ENCODE results near the gene SOX18.

SOX18 gene

DNA sequence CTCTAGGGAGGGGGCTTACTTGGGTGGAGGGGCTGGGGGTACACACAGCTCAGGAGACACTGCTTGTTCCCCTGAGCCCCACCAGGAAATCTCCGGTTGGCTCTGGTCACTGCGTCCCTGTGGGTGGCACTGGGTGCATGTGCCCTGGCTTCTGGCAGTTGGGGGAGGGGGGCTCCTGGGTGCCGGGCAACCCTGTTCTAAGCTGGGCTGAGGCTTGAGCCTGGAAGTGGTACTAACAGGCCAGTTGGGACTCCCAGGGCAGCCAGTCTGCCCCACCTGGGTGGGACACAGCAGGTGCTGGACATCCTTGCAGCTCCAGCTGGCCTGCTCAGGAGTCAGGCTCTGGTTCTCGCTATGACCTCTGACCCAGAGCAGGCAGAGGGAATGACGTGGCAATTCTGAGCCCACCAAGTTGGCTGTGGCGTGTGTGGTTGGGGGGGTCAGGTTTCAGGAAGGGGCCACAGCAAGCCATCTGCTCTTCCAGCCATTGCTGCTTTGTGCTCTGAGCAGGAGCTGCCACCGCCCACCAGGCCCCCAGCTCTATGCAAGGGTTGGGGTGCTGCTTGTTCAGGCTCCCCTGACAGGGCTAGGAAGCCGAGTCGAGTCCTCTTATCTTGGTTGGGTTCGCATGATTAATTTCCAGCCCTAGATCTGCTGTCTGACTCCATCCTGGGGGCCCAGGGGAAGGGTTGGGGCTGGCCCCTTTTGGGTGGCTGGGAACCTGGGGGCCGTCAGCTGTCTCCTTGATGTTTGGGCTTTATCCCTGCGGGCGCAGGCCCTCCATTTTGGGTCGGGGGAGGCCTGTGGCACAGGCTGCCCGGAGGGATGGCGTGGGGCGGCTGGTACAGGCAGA lies 12.9 kb downstream of the SOX18 start:
- no peak for DNase-seq

DNA sequence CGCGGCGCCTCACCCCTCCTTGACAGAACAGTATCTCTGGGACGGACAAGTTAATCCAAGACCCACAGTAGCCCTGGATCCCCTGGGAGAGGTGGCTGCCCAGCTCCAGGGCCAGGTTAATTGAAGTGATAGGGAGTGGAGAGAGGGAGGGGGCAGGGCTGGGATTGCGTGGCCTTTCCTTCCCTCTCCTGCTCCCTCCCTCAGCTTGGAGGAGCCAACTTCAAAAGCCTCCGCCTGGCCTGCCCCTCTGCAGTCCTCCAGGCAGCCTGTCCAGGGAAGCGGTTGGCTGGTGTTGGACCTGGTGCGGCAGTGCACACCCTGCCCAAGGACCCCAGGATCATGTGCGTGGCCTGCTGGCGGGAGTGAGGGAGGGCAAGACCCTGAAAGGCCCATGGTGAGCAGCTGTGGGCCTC lies 13.5 kb downstream of the SOX18 start, which contains the start of gene C20orf204:
C20orf204 (plus strand) TSS at position 250 of the 413 bp plus-strand sequence; CDS start at position 392, 142 bp downstream.
- no peak for DNase-seq

DNA sequence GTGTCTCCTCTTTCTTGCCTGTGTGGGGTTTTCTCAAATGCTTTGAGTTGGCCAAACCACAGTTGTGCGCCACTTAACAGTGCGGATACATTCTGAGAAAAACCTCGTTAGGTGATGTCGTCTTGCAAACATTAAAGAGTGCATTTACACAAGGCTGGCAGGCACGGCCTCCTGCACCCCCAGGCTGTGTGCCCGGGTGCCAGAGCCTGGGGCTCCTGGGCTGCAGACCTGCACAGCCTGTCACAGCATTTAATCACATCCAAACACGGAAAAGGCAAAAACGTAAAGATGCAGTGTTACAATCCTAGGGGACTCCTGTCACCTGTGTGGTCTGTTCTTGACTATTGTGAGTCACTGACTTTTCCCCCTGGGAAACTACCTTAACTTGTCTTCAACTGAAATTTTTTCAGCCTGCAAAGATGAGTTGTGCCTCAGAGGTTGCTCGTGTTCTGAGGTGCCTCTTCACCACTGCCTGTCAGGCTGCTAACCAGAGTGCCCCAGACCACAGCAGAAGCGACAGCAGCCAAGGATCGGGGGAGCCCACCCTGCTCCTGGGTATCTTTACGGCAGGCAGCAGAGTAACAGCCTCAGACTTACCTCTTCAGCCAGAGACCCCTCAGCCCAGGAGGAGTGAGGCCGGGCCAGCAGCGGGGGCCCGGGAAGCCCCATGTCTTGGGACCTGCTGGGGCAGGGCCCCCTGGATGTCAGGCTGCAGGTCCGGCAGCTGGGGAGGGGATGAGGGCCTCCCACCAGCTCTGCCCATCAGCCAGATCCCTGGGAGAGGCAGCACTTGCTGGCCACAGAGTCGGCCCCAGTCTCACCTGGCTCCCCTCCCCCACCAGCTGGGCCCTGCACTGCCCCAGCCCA lies 14.1 kb downstream of the SOX18 start:
- DNase-seq: no peak

- no peak for DNase-seq
Observed at GRCh38 chr20:64033981-64034493, 15.4 kb downstream of the SOX18 start.

- no peak for DNase-seq
Observed at GRCh38 chr20:64032706-64033624, 16.5 kb downstream of the SOX18 start.

DNA sequence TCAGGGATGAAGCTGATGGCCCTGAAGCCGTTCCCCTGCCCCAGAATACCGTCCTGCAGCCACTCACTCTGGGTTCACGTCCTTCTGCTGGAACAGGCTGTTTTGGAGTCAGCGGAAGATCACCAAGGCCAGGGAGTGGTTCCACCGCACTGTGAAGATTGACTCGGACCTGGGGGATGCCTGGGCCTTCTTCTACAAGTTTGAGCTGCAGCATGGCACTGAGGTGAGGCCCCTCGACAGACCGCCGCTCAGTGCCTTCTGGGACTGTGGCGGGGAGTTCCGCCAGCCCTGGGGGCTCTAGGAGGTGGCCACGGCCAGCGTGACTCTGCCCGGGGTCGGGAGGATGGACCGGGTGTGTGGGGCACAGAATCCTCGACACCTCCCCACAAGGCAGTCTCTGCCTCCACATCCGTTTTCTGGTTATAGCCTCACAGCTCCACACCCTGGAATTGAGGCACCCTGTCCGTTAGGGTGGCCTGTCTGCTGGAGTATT lies 17.6 kb downstream of the SOX18 start:
- DNase-seq: no peak

DNA sequence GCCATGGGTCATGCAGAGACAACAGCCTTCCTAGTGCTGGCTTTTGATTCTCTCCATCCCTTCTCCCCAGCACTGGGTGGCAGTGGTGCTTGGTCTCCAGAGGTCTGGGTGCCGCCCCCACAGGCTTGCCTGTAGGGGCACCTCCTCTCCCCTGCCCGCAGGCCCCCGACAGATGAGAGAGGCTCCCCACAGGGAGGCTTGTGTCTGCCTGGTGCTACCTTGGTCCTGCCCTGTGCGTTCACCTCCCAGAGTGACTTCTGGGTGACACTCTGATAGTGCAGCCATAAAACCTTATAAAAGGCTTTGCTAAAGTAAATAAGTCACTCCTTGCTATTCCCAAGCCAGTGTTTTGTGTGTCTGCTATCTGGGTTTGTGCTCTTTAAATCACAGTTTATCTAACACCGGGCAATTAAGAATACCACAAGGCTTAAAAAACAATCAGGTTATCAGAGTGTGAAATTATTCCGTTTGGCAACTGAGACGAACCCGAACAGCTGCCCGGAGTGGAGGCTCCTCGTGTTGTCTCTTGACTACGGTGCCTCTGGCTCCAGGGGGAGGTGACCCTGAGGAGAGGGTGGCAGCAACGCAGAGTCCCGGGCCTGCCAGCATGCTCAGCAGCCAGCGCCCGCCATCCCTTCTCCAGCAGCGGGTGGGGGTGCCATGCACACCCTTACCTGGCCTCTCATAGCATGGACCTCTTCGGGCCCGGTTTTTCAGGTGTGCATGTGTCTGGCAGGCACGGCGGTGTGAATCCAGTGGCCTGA lies 18.9 kb downstream of the SOX18 start:
- DNase-seq: no peak

- DNase-seq: no peak
Observed at GRCh38 chr20:64029293-64030117, 19.9 kb downstream of the SOX18 start.

- no peak for DNase-seq
Observed at GRCh38 chr20:64027981-64028685, 21.3 kb downstream of the SOX18 start.

DNA sequence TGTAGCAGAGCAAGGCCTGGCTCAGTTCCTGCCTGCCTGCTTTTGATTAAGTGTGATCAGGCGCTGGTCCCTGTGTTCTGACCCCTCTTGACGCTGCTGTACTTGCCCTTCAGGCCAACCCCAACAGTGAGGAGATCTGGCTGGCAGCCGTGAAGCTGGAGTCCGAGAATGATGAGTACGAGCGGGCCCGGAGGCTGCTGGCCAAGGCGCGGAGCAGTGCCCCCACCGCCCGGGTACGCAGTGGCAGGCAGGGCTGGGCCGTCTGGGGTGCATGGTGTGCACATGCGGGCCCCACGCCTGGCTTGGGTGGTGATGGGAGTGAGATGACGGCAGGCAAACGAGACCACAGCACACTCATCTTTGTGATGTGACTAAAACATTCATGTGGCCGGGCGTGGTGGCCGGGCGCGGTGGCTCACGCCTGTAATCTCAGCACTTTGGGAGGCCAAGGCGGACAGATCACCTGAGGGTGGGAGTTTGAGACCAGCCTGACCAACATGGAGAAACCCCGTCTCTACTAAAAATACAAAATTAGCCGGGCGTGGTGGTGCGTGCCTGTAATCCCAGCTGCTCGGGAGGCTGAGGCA lies 23.5 kb downstream of the SOX18 start:
- no peak for DNase-seq

DNA sequence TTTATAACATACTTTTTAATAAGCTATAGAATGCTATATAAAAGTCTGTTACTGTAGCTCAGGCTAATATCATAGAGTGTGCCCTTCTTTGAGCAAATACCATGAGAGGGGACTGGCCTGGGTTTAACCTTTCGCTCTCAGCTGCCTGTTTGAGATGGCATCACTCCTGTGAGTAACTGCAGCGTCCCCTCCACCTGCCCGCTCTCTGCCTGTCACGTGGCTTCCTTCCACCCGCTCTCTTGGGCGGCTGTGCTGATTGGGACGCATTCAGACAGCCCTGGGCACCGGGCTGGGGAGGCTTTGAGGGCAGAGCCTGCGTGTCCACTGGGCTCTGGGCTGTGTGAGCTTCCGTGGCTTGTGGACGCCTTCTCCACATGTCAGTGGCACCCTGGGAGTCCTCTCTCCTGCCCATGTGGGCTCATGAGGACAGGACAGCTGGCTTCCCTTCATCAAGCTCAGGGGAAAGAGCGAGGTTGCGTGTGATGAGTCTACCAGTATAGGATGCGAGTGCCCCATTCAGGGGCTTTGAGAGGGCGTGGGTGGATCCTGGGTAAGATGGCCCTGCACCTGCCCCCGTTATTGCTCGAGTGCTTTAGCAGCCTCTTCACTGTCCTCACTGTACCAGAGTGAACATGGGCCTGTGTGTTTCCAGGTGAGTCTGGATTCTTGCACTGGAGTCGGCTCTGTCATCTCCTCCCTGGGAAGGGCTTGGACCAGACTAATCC lies 24.2 kb downstream of the SOX18 start:
- no peak for DNase-seq

DNA sequence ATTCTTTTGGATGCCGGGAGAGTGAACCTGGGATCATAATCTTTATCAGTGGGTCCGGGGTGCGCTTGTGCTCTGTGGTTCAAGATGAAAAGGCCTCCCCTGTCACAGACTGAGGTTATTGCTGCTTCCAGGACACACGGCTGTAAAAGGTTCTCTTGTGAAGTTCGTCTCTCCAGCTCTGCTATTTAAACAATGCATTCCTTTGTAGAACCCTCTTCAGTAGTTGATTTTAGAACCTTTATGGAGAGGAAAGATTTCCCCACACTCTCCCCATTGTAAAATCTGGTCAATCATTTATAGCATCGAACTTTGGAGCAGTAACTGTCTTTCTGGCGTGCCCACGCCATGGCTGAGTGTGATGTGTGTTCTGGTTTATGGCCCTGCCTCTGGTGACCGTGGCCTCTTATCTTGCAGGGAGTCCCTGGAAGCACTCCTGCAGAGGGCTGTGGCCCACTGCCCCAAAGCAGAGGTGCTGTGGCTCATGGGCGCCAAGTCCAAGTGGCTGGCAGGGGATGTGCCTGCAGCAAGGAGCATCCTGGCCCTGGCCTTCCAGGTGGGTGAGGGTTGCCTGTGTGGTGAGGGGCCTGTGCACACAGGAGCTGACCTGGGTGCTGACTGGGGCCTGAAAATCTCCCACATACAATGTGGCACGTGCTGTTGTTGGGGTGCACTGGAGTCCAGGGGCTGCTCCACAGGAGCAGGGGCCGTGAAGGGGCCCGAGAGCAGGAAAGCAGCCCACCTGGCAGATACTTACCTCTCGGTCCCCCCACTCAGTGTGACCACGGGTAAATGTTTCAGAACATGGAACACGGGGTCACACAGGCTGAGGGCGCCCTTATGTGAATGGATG lies 25.1 kb downstream of the SOX18 start:
- DNase-seq: no peak

GRCh38 chr20:64023361-64024140 lies 25.9 kb downstream of the SOX18 start:
- no peak for DNase-seq

DNA sequence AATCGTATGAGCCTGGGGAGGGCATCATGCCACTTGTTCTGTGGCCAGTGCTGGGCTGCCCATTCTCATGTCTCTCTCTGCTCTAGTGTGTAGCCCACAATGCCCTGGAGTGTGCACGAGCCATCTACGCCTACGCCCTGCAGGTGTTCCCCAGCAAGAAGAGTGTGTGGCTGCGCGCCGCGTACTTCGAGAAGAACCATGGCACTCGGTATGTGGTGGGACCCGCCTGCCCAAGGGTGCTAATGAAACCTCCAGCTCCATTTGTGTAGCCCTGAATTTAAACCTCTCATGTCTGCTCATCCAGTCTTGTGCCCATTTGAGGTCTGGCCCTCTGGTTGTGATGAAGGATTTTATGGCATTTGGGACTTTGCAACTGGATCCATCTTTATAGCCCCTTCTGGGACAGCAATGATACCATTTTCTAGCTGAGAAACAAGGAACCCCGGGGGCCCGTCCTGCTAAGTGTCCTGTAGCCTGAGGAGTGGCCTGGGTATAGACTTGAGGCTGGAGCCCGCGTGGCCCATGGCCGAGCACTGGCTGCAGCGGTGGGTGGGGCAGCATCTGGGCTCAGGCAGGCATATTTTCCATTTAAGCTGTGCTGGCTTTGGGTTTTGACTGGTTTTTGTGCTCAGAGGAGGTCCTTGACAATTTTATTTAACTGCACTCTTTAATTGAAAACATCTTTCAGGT lies 26.6 kb downstream of the SOX18 start:
- DNase-seq: no peak

- no peak for DNase-seq
Observed at GRCh38 chr20:64021124-64021975, 28.1 kb downstream of the SOX18 start.
